GM19395 (cell line): ENCODE results near the gene TGM2.

ENCODE experiments used
- ATAC-seq: cut with Tn5 transposase; IDR thresholded peaks from one replicate; pipeline ENCODE4 v1.9.1; 2021; ENCODE audit warnings: mild to moderate bottlenecking, moderate library complexity; ENCODE audit not compliant: unreplicated experiment

TGM2 gene

GRCh38 chr20:38146628-38147027 is 18.4 kb downstream of the TGM2 start:
- ATAC-seq = no peak

GRCh38 chr20:38146156-38146555 is 18.9 kb downstream of the TGM2 start:
- ATAC-seq = no peak

- no peak for ATAC-seq
Measured at GRCh38 chr20:38145729-38146075, 19.4 kb downstream of the TGM2 start.

- ATAC-seq = no peak
Measured at GRCh38 chr20:38144974-38145728, 19.9 kb downstream of the TGM2 start.

GRCh38 chr20:38144598-38144973 is 20.5 kb downstream of the TGM2 start:
- no peak for ATAC-seq

GRCh38 chr20:38143646-38144554 is 21.2 kb downstream of the TGM2 start:
- ATAC-seq = no peak

GRCh38 chr20:38143238-38143645 is 21.8 kb downstream of the TGM2 start:
- ATAC-seq = no peak

- no peak for ATAC-seq
Measured at GRCh38 chr20:38141889-38142494, 23.1 kb downstream of the TGM2 start.

GRCh38 chr20:38141204-38141888 is 23.7 kb downstream of the TGM2 start:
- ATAC-seq = no peak

- no peak for ATAC-seq
Measured at GRCh38 chr20:38139977-38140753, 24.9 kb downstream of the TGM2 start.

GRCh38 chr20:38139156-38139912 is 25.7 kb downstream of the TGM2 start:
- ATAC-seq = no peak

- no peak for ATAC-seq
Measured at GRCh38 chr20:38138086-38138778, 26.8 kb downstream of the TGM2 start.

- ATAC-seq = no peak
Measured at GRCh38 chr20:38137441-38138037, 27.5 kb downstream of the TGM2 start.

GRCh38 chr20:38136421-38137245 is 28.4 kb downstream of the TGM2 start:
- no peak for ATAC-seq

- no peak for ATAC-seq
Measured at GRCh38 chr20:38135651-38136420, 29.2 kb downstream of the TGM2 start.

GRCh38 chr20:38135271-38135650 is 29.8 kb downstream of the TGM2 start:
- no peak for ATAC-seq
